ENCODE results near the gene HLA-DQA1. TPM values are rescaled to one million over a fixed set of nuclear protein-coding genes. Genes with fewer than 3 reads are reported as not detected.
A peak's percentile ranks its signal among the peaks of the same experiment; 100 is the strongest.

Gene HLA-DQA1
- total and polyA plus RNA-seq, 10 of the 15 experiments (the other 5 are each of a cell fraction or from before 2014, with no cell fraction given) = 289 to 1,769 (median 460) TPM

GRCh38 chr6:32625137-32625536, 12.1 kb upstream of the HLA-DQA1 start (continued):
- TF ChIP-seq CHD2 (IDR thresholded peaks at IDR 0.05; ENCODE audit: borderline replicate concordance, low read depth, low read length) (no peak), ATF2 (IDR thresholded peaks at IDR 0.05; ENCODE audit: low read length) (no peak), NFIC (IDR thresholded peaks at IDR 0.05; ENCODE audit: low read depth, low read length) (no peak), EED (IDR thresholded peaks at IDR 0.05; ENCODE audit: low read depth) (no peak), HDGF (IDR thresholded peaks at IDR 0.05) (no peak)

GRCh38 chr6:32627249-32627648, 10.0 kb upstream of the HLA-DQA1 start:
- no peak overlapping the region for H3K4me2 ChIP-seq (ENCODE audit: control insufficient read depth, insufficient read depth)
- peaks cover 11% of the 10 kb centered on the region for H3K4me1 ChIP-seq (ENCODE audit: control insufficient read depth, insufficient read depth, low read length)
- intact Hi-C loops (cut with micrococcal nuclease; ENCODE audit: unreplicated experiment) (no loop called here), in situ Hi-C loops (cut with MboI) (no loop called here)
- no peak overlapping the region for H3K4me3 ChIP-seq
- ChIA-PET RAD21 (ENCODE audit: unreplicated experiment) (interaction anchor here (1.0 to 1.8 kb wide), 2 partner anchors 50 to 65 kb away, joined by 3 to 5 read pairs; no protein-coding TSS in a partner anchor), POLR2A (interaction anchor here (1.0 to 2.0 kb wide), 4 partner anchors 10 to 154 kb away, joined by 3 to 16 read pairs (median 5); partner anchors contain the start of genes HLA-DQA1 and HLA-DQB1), CTCF (no interaction called here), SMC1A (ENCODE audit: uncharacterized antibody, unreplicated experiment) (no interaction called here)
- no TSS peak for BruUV-seq (replicated peaks)
- WGBS (ENCODE audit: insufficient coverage, insufficient replicate concordance, low lambda C conversion rate, missing lambda C conversion rate) = 0% methylated on average over 1 of the region's 3 CpGs
- H3K9me3 ChIP-seq (replicated peaks; ENCODE audit: control insufficient read depth, insufficient read depth, low read length) = no peaks in the 10 kb centered on the region
- H3K79me2 ChIP-seq (ENCODE audit: control insufficient read depth, insufficient read depth, low read length) = no peaks in the 10 kb centered on the region; the same call in 1 of the 2 replicates
- no peaks in the 10 kb centered on the region for H3K36me3 ChIP-seq (ENCODE audit: control insufficient read depth in 2 of 2, insufficient read depth in 2 of 2, low read length in 1 of 2)
- no peak overlapping the region for H3K9ac ChIP-seq (ENCODE audit: control insufficient read depth, insufficient read depth, low read length)
- TF ChIP-seq KAT2A (conservative IDR thresholded peaks at IDR 0.05; ENCODE audit: control insufficient read depth, low read depth, low read length) (no peak), HDGF (IDR thresholded peaks at IDR 0.05) (no peak), CHD4 (IDR thresholded peaks at IDR 0.05) (no peak), SREBF2 (IDR thresholded peaks at IDR 0.05; ENCODE audit: low read length) (no peak), BCL11A (IDR thresholded peaks at IDR 0.05; ENCODE audit: low read depth, low read length) (no peak), BCL3 (IDR thresholded peaks at IDR 0.05; ENCODE audit: borderline replicate concordance, insufficient read depth, low read depth, low read length, poor library complexity, severe bottlenecking) (no peak), TBL1XR1 (IDR thresholded peaks at IDR 0.05; ENCODE audit: low read depth, low read length) (no peak), POU2F2 (IDR thresholded peaks at IDR 0.05; ENCODE audit: borderline replicate concordance, low read depth, low read length) (no peak), ZNF217 (IDR thresholded peaks at IDR 0.05) (no peak), SMARCA5 (IDR thresholded peaks at IDR 0.05) (no peak), YY1 (IDR thresholded peaks at IDR 0.05; ENCODE audit: low read depth, low read length) (no peak), SUZ12 (IDR thresholded peaks at IDR 0.05; ENCODE audit: unreplicated experiment) (no peak), TCF3 (IDR thresholded peaks at IDR 0.05; ENCODE audit: borderline replicate concordance, insufficient read depth, low read depth, low read length) (no peak), IKZF1 (conservative IDR thresholded peaks at IDR 0.05) (no peak), POLR2AphosphoS2 (IDR thresholded peaks at IDR 0.05; ENCODE audit: low read depth, low read length) (no peak)
- FAIRE-seq = no peak
- H3K27me3 ChIP-seq (replicated peaks in 1 of 2; ENCODE audit: control insufficient read depth in 2 of 2, insufficient read depth in 2 of 2, low read length in 1 of 2) = no peaks in the 10 kb centered on the region
- DNase-seq (ENCODE audit: low read depth, low spot score) = no peak
- no peaks in the 10 kb centered on the region for H4K20me1 ChIP-seq (ENCODE audit: control insufficient read depth, insufficient read depth)
- no peak overlapping the region for H3K27ac ChIP-seq (ENCODE audit: control insufficient read depth, insufficient read depth)
- no peak overlapping the region for H2AFZ ChIP-seq (ENCODE audit: control insufficient read depth, low read depth, low read length)
- ATAC-seq = 0 out of 3 replicates have a peak, but pooled peaks have one; percentile 2
